ENCODE measurements around the gene ZNF135. TPM values are rescaled to one million over a fixed set of nuclear protein-coding genes. Genes with fewer than 3 reads are reported as not detected.

ZNF135 gene
- 4.1 TPM for polyA plus RNA-seq (2013, experiment 1 of 2)
- 4.6 TPM for polyA plus RNA-seq (2013, experiment 2 of 2)

DNA sequence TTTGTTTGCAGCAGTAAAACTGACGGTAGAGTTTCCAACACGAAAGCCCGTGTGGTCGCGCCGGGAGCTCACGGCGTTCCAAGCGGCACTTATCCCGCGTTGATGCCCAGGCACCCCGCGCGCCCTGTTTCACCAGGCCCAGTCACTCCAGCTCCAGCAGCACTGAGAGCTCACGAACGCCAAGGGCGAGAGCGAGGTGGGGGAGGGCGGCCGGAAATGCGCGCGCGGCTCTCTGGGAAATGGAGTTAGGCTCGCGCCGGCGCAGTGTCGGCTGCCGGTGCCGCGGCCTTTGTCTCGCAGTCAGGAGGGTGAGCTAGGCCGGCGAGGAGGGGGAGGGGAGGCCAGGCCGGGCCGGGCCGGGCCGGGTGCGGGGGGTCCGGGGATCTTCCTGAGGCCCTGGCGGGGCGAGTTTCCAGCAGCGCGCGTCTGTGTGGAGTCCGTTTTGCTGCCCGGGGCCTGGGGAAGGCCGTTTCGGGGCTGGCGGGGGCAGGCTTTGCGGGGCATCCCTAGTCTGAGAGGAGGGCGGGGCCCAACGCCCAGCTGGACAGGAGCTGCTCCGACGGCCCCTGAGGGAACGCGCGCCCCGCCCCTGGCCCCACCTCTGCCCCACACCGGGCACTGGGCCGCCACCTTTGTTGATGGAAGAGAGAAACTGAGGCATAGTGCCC lies at the start of gene ZNF135:
Gene ZNF135 (plus strand): TSS at position 280 of the 668 bp plus-strand sequence. CDS start 721 bp downstream, outside the sequence.
- no peaks in the 10 kb centered on the region for H3K27me3 ChIP-seq (ENCODE audit: insufficient read depth, low read length, poor library complexity)
- H3K4me1 ChIP-seq (ENCODE audit: control insufficient read depth, low read depth, low read length), result no peaks in the 10 kb centered on the region
- H2BK120ac ChIP-seq (ENCODE audit: low read depth, low read length), result peak within 1 kb of the TSS; percentile 47
- H3K18ac ChIP-seq (ENCODE audit: low read length), result peak within 1 kb of the TSS; percentile 85
- peak within 1 kb of the TSS; percentile 87 for H3K56ac ChIP-seq (ENCODE audit: low read length)
- no peak within 1 kb of the TSS for H2AK5ac ChIP-seq (ENCODE audit: low read length)
- H3K4me2 ChIP-seq (ENCODE audit: low read length), result peak within 1 kb of the TSS; percentile 39
- no peak within 1 kb of the TSS for H2BK5ac ChIP-seq (ENCODE audit: low read length)
- H3K23ac ChIP-seq (ENCODE audit: low read length), result no peak within 1 kb of the TSS
- no peaks in the 10 kb centered on the region for H3K36me3 ChIP-seq (ENCODE audit: control insufficient read depth, insufficient read depth, low read length)
- H4K8ac ChIP-seq (ENCODE audit: low read depth, low read length), result peak within 1 kb of the TSS; percentile 82
- peak; percentile 96 for DNase-seq
- no peak within 1 kb of the TSS for H2BK15ac ChIP-seq (replicated peaks; ENCODE audit: low read depth)
- peak within 1 kb of the TSS; percentile 5 for H4K5ac ChIP-seq (ENCODE audit: low read length)
- H3K9ac ChIP-seq (ENCODE audit: low read length), result peak within 1 kb of the TSS; percentile 70
- no peak within 1 kb of the TSS for H3K4me3 ChIP-seq (ENCODE audit: low read length)
- H3K27ac ChIP-seq (ENCODE audit: low read depth, low read length), result no peak within 1 kb of the TSS
- peak within 1 kb of the TSS; percentile 43 for H3K4ac ChIP-seq (ENCODE audit: low read depth, low read length)
- WGBS (ENCODE audit: extremely low coverage, insufficient coverage, low lambda C conversion rate), result no CpG with 5 or more reads among the region's 62 CpGs
- H3K79me2 ChIP-seq (ENCODE audit: control insufficient read depth, insufficient read depth, low read length), result no peaks in the 10 kb centered on the region
- no peaks in the 10 kb centered on the region for H3K79me1 ChIP-seq (ENCODE audit: low read length)

DNA sequence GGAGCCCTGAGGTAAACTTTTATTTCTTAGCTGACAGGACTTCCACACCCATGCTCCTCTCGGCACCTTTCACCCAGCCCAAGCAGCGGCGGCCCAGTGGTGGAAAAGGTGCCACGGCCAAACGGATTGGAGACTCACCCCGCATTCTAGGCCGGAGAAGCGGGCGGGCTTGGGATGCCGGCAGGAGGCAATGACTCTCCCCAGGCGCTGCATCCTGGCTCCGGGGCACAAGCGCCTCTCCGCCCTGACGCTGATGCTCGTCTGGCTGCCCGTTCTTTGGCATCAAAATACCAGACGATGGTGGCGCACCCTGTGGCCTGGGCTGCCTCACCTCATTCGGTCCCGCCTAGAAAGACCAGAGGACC lies 49.8 kb upstream of the ZNF135 start:
- H2BK15ac ChIP-seq (replicated peaks; ENCODE audit: low read depth), result no peak overlapping the region
- no peak overlapping the region for H4K8ac ChIP-seq (ENCODE audit: low read depth, low read length)
- no peak overlapping the region for H3K23ac ChIP-seq (ENCODE audit: low read length)
- H3K4ac ChIP-seq (ENCODE audit: low read depth, low read length), result no peak overlapping the region
- no peak overlapping the region for H2BK120ac ChIP-seq (ENCODE audit: low read depth, low read length)
- peak overlapping the region; percentile 25 for H3K56ac ChIP-seq (ENCODE audit: low read length)
- no peak overlapping the region for H3K9ac ChIP-seq (ENCODE audit: low read length)
- H3K18ac ChIP-seq (ENCODE audit: low read length), result no peak overlapping the region
- no peak overlapping the region for H3K27ac ChIP-seq (ENCODE audit: low read depth, low read length)
- no CpG with 5 or more reads among the region's 21 CpGs for WGBS (ENCODE audit: extremely low coverage, insufficient coverage, low lambda C conversion rate)
- H3K36me3 ChIP-seq (ENCODE audit: control insufficient read depth, insufficient read depth, low read length), result peaks cover 7% of the 10 kb centered on the region
- H2BK5ac ChIP-seq (ENCODE audit: low read length), result no peak overlapping the region
- no peaks in the 10 kb centered on the region for H3K27me3 ChIP-seq (ENCODE audit: insufficient read depth, low read length, poor library complexity)
- H3K79me2 ChIP-seq (ENCODE audit: control insufficient read depth, insufficient read depth, low read length), result peaks cover under 1% of the 10 kb centered on the region
- H3K4me1 ChIP-seq (ENCODE audit: control insufficient read depth, low read depth, low read length), result no peaks in the 10 kb centered on the region
- H2AK5ac ChIP-seq (ENCODE audit: low read length), result no peak overlapping the region
- H3K79me1 ChIP-seq (ENCODE audit: low read length), result peaks cover 3% of the 10 kb centered on the region
- H3K4me2 ChIP-seq (ENCODE audit: low read length), result peak overlapping the region; percentile 29
- DNase-seq, result no peak
- no peak overlapping the region for H3K4me3 ChIP-seq (ENCODE audit: low read length)
- no peak overlapping the region for H4K5ac ChIP-seq (ENCODE audit: low read length)

DNA sequence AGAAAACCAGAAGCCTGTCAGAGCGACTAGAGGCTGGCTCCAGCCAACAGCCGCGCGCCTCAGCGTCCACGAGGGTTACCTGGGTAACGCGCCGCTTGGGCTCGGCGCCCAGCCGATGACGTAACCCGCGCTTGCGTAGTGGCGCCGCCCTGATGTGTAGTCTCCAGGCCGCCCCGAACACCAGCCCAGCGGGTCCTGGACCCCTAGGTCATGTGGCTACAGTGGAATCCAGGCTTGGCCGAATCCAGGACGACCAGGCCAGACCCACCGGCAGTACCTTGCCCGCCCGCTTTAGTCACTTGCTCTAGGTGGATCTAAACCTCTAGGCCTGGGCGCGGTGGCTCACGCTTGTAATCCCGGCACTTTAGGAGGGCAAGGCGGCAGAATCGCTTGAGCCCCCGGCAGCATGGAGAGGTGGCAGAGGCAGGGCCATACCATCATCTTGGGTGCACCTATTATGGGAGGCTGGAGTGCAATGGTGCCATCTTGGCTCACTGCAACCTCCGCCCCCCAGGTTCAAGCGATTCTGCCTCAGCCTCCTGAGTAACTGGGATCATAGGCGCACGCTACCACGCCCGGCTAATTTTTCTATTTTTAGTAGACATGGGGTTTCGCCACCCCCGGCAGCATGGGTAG lies 49.3 kb upstream of the ZNF135 start:
- H3K36me3 ChIP-seq (ENCODE audit: control insufficient read depth, insufficient read depth, low read length), result peaks cover 3% of the 10 kb centered on the region
- no peaks in the 10 kb centered on the region for H3K79me1 ChIP-seq (ENCODE audit: low read length)
- H3K4me3 ChIP-seq (ENCODE audit: low read length), result no peak overlapping the region
- no peak overlapping the region for H2BK5ac ChIP-seq (ENCODE audit: low read length)
- WGBS (ENCODE audit: extremely low coverage, insufficient coverage, low lambda C conversion rate), result no CpG with 5 or more reads among the region's 41 CpGs
- DNase-seq, result peak; percentile 93
- no peak overlapping the region for H3K27ac ChIP-seq (ENCODE audit: low read depth, low read length)
- no peak overlapping the region for H3K23ac ChIP-seq (ENCODE audit: low read length)
- H3K4me1 ChIP-seq (ENCODE audit: control insufficient read depth, low read depth, low read length), result no peaks in the 10 kb centered on the region
- H3K27me3 ChIP-seq (ENCODE audit: insufficient read depth, low read length, poor library complexity), result no peaks in the 10 kb centered on the region
- H4K8ac ChIP-seq (ENCODE audit: low read depth, low read length), result no peak overlapping the region
- peak overlapping the region; percentile 54 for H3K9ac ChIP-seq (ENCODE audit: low read length)
- no peaks in the 10 kb centered on the region for H3K79me2 ChIP-seq (ENCODE audit: control insufficient read depth, insufficient read depth, low read length)
- H3K18ac ChIP-seq (ENCODE audit: low read length), result no peak overlapping the region
- no peak overlapping the region for H2BK15ac ChIP-seq (replicated peaks; ENCODE audit: low read depth)
- H2AK5ac ChIP-seq (ENCODE audit: low read length), result no peak overlapping the region
- no peak overlapping the region for H2BK120ac ChIP-seq (ENCODE audit: low read depth, low read length)
- no peak overlapping the region for H4K5ac ChIP-seq (ENCODE audit: low read length)
- H3K4ac ChIP-seq (ENCODE audit: low read depth, low read length), result no peak overlapping the region
- H3K4me2 ChIP-seq (ENCODE audit: low read length), result peak overlapping the region; percentile 29
- peak overlapping the region; percentile 67 for H3K56ac ChIP-seq (ENCODE audit: low read length)

DNA sequence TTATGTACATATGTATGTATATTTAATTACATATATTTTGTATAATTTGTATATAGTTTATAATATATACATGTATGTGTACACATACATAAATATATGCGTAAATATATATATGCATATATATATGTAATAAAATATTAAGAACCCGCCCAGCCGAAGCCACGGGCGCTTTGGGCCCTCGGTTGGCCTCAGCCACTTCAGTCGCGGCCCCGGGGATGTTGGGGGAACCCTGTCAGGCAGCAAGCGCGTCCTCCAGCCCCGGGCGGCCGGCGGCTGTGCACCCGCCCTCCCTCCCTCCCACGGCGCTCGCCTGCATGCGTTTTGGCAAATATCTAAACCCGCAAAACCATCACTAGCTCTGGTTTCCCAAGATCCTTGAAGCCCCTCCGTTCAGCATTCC lies 48.6 kb upstream of the ZNF135 start:
- WGBS (ENCODE audit: extremely low coverage, insufficient coverage, low lambda C conversion rate), result no CpG with 5 or more reads among the region's 22 CpGs
- H3K9ac ChIP-seq (ENCODE audit: low read length), result no peak overlapping the region
- H2BK15ac ChIP-seq (replicated peaks; ENCODE audit: low read depth), result no peak overlapping the region
- H3K79me2 ChIP-seq (ENCODE audit: control insufficient read depth, insufficient read depth, low read length), result no peaks in the 10 kb centered on the region
- no peaks in the 10 kb centered on the region for H3K79me1 ChIP-seq (ENCODE audit: low read length)
- no peak for DNase-seq
- H3K4me2 ChIP-seq (ENCODE audit: low read length), result no peak overlapping the region
- no peak overlapping the region for H4K5ac ChIP-seq (ENCODE audit: low read length)
- H3K27me3 ChIP-seq (ENCODE audit: insufficient read depth, low read length, poor library complexity), result no peaks in the 10 kb centered on the region
- no peak overlapping the region for H2BK5ac ChIP-seq (ENCODE audit: low read length)
- H3K23ac ChIP-seq (ENCODE audit: low read length), result no peak overlapping the region
- H3K27ac ChIP-seq (ENCODE audit: low read depth, low read length), result no peak overlapping the region
- no peak overlapping the region for H4K8ac ChIP-seq (ENCODE audit: low read depth, low read length)
- H2BK120ac ChIP-seq (ENCODE audit: low read depth, low read length), result no peak overlapping the region
- no peak overlapping the region for H3K4me3 ChIP-seq (ENCODE audit: low read length)
- H3K4ac ChIP-seq (ENCODE audit: low read depth, low read length), result no peak overlapping the region
- H3K18ac ChIP-seq (ENCODE audit: low read length), result no peak overlapping the region
- H3K56ac ChIP-seq (ENCODE audit: low read length), result no peak overlapping the region
- no peaks in the 10 kb centered on the region for H3K4me1 ChIP-seq (ENCODE audit: control insufficient read depth, low read depth, low read length)
- no peak overlapping the region for H2AK5ac ChIP-seq (ENCODE audit: low read length)
- H3K36me3 ChIP-seq (ENCODE audit: control insufficient read depth, insufficient read depth, low read length), result peaks cover 3% of the 10 kb centered on the region

DNA sequence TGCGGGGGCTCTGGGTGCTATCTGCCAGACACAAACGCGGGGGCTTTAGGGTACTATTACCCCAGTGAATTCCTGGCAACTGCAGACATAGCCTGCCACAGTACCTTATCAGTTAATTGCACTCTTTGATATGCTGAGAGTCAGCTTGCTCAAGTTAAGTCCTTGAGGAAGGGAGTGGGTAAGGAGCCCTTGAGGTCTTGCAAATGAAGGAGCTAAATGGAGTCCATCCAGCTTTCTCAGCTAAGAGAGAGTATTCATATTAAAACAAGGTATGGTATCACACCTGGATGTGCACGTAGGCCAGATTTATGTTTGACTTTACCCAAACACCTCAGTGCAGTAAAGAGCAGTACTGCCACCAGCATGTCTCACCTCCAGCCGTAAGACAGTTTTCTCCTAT lies 44.9 kb upstream of the ZNF135 start:
- no peak overlapping the region for H3K4me3 ChIP-seq (ENCODE audit: low read length)
- H2BK5ac ChIP-seq (ENCODE audit: low read length), result no peak overlapping the region
- H3K36me3 ChIP-seq (ENCODE audit: control insufficient read depth, insufficient read depth, low read length), result no peaks in the 10 kb centered on the region
- no peak overlapping the region for H3K4me2 ChIP-seq (ENCODE audit: low read length)
- WGBS (ENCODE audit: extremely low coverage, insufficient coverage, low lambda C conversion rate), result no CpG with 5 or more reads among the region's 5 CpGs
- H2AK5ac ChIP-seq (ENCODE audit: low read length), result no peak overlapping the region
- H3K18ac ChIP-seq (ENCODE audit: low read length), result no peak overlapping the region
- H3K23ac ChIP-seq (ENCODE audit: low read length), result no peak overlapping the region
- H3K4ac ChIP-seq (ENCODE audit: low read depth, low read length), result no peak overlapping the region
- H4K8ac ChIP-seq (ENCODE audit: low read depth, low read length), result no peak overlapping the region
- no peaks in the 10 kb centered on the region for H3K79me1 ChIP-seq (ENCODE audit: low read length)
- no peaks in the 10 kb centered on the region for H3K79me2 ChIP-seq (ENCODE audit: control insufficient read depth, insufficient read depth, low read length)
- H3K27me3 ChIP-seq (ENCODE audit: insufficient read depth, low read length, poor library complexity), result no peaks in the 10 kb centered on the region
- no peak overlapping the region for H3K27ac ChIP-seq (ENCODE audit: low read depth, low read length)
- peak; percentile 71 for DNase-seq
- H4K5ac ChIP-seq (ENCODE audit: low read length), result no peak overlapping the region
- H3K9ac ChIP-seq (ENCODE audit: low read length), result no peak overlapping the region
- no peaks in the 10 kb centered on the region for H3K4me1 ChIP-seq (ENCODE audit: control insufficient read depth, low read depth, low read length)
- H2BK120ac ChIP-seq (ENCODE audit: low read depth, low read length), result no peak overlapping the region
- H3K56ac ChIP-seq (ENCODE audit: low read length), result no peak overlapping the region
- H2BK15ac ChIP-seq (replicated peaks; ENCODE audit: low read depth), result no peak overlapping the region
